Stimulated activated CD8-positive, alpha-beta memory T cell treated with anti-CD3 and anti-CD28 coated beads, Interleukin-7, amount 100 ng/mL, for 4 hours (primary cell): ENCODE data around the gene DSTYK.

ENCODE experiments used
- DNase-seq, 2 donors: peaks; one replicate each; pipeline ENCODE4 v3.0.0-alpha.2; 2020; ENCODE audit warnings: low read depth in 2 of 2

The DSTYK gene

GRCh38 chr1:205211169-205211838 is at the start of gene DSTYK:
TSS of gene DSTYK (minus strand) at chr1:205211702. CDS start at chr1:205211535, 167 bp downstream.
- DNase-seq, result peak; percentile 90 to 91

- no peak for DNase-seq
Observed at GRCh38 chr1:205259998-205260397, 48.5 kb upstream of the DSTYK start.

- DNase-seq, result no peak
Observed at GRCh38 chr1:205259324-205259832, 47.9 kb upstream of the DSTYK start.

- no peak for DNase-seq
Observed at GRCh38 chr1:205258719-205259118, 47.2 kb upstream of the DSTYK start.

GRCh38 chr1:205258261-205258691 is 46.8 kb upstream of the DSTYK start:
- no peak for DNase-seq

GRCh38 chr1:205257735-205258134 is 46.2 kb upstream of the DSTYK start:
- no peak for DNase-seq

- no peak for DNase-seq
Observed at GRCh38 chr1:205256951-205257625, 45.6 kb upstream of the DSTYK start.

- peak; percentile 64 to 69 for DNase-seq
Observed at GRCh38 chr1:205255941-205256780, 44.7 kb upstream of the DSTYK start.

GRCh38 chr1:205251576-205251975 is 40.1 kb upstream of the DSTYK start:
- DNase-seq, result no peak

GRCh38 chr1:205250699-205251098 is 39.2 kb upstream of the DSTYK start:
- DNase-seq, result no peak

- no peak for DNase-seq
Observed at GRCh38 chr1:205249651-205250050, 38.1 kb upstream of the DSTYK start.

- DNase-seq, result no peak
Observed at GRCh38 chr1:205248793-205249601, 37.5 kb upstream of the DSTYK start.

- DNase-seq, result no peak
Observed at GRCh38 chr1:205247130-205247921, 35.8 kb upstream of the DSTYK start.

GRCh38 chr1:205246351-205247119 is 35.0 kb upstream of the DSTYK start:
- DNase-seq, result no peak

GRCh38 chr1:205245096-205245495 is 33.6 kb upstream of the DSTYK start:
- no peak for DNase-seq

GRCh38 chr1:205244384-205244783 is 32.9 kb upstream of the DSTYK start:
- DNase-seq, result no peak

- no peak for DNase-seq
Observed at GRCh38 chr1:205243350-205244191, 32.1 kb upstream of the DSTYK start.

- no peak for DNase-seq
Observed at GRCh38 chr1:205241366-205242030, 30.0 kb upstream of the DSTYK start.
